Stimulated activated CD4-positive, alpha-beta T cell treated with anti-CD3 and anti-CD28 coated beads, Interleukin-4, amount 100 ng/mL, for 48 hours (primary cell): Measurements from ENCODE around the gene PRDM5.

ENCODE experiments used
- DNase-seq, 2 donors: peaks; one replicate each; pipeline ENCODE4 v3.0.0-alpha.2; 2020; ENCODE audit warnings: low read depth in 2 of 2

PRDM5 gene

GRCh38 chr4:120856294-120856693 is 66.2 kb downstream of the PRDM5 start:
- no peak for DNase-seq

- no peak for DNase-seq
Observed at GRCh38 chr4:120855307-120856001, 67.1 kb downstream of the PRDM5 start.

GRCh38 chr4:120853161-120853935 is 69.2 kb downstream of the PRDM5 start:
- DNase-seq, result no peak

GRCh38 chr4:120850018-120850599 is 72.4 kb downstream of the PRDM5 start:
- DNase-seq, result no peak

- no peak for DNase-seq
Observed at GRCh38 chr4:120847019-120847582, 75.4 kb downstream of the PRDM5 start.

- no peak for DNase-seq
Observed at GRCh38 chr4:120844528-120844921, 78.0 kb downstream of the PRDM5 start.

- DNase-seq, result no peak
Observed at GRCh38 chr4:120843849-120844527, 78.5 kb downstream of the PRDM5 start.

- no peak for DNase-seq
Observed at GRCh38 chr4:120842031-120842430, 80.5 kb downstream of the PRDM5 start.

GRCh38 chr4:120841580-120841979 is 80.9 kb downstream of the PRDM5 start:
- DNase-seq, result no peak

- DNase-seq, result no peak
Observed at GRCh38 chr4:120839974-120840751, 82.4 kb downstream of the PRDM5 start.

- DNase-seq, result no peak
Observed at GRCh38 chr4:120839334-120839973, 83.1 kb downstream of the PRDM5 start.

GRCh38 chr4:120838784-120839183 is 83.7 kb downstream of the PRDM5 start:
- DNase-seq, result no peak

- no peak for DNase-seq
Observed at GRCh38 chr4:120837656-120838055, 84.9 kb downstream of the PRDM5 start.

- no peak for DNase-seq
Observed at GRCh38 chr4:120835342-120835741, 87.2 kb downstream of the PRDM5 start.

GRCh38 chr4:120830204-120830603 is 92.3 kb downstream of the PRDM5 start:
- DNase-seq, result no peak

- no peak for DNase-seq
Observed at GRCh38 chr4:120829113-120829831, 93.3 kb downstream of the PRDM5 start.

- DNase-seq, result no peak
Observed at GRCh38 chr4:120826853-120827252, 95.7 kb downstream of the PRDM5 start.

GRCh38 chr4:120826449-120826848 is 96.1 kb downstream of the PRDM5 start:
- no peak for DNase-seq

GRCh38 chr4:120824946-120825345 is 97.6 kb downstream of the PRDM5 start:
- DNase-seq, result no peak

GRCh38 chr4:120821977-120822376 is 100.5 kb downstream of the PRDM5 start:
- DNase-seq, result no peak
